Activated CD4-positive, alpha-beta T cell treated with anti-CD3 and anti-CD28 coated beads for 4 hours (primary cell): ENCODE data around the gene ZFAND3.

Experiments used
- DNase-seq, 2 donors: peaks; one replicate each; pipeline ENCODE4 v3.0.0-alpha.2; 2020

Gene ZFAND3, protein sequence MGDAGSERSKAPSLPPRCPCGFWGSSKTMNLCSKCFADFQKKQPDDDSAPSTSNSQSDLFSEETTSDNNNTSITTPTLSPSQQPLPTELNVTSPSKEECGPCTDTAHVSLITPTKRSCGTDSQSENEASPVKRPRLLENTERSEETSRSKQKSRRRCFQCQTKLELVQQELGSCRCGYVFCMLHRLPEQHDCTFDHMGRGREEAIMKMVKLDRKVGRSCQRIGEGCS

DNA sequence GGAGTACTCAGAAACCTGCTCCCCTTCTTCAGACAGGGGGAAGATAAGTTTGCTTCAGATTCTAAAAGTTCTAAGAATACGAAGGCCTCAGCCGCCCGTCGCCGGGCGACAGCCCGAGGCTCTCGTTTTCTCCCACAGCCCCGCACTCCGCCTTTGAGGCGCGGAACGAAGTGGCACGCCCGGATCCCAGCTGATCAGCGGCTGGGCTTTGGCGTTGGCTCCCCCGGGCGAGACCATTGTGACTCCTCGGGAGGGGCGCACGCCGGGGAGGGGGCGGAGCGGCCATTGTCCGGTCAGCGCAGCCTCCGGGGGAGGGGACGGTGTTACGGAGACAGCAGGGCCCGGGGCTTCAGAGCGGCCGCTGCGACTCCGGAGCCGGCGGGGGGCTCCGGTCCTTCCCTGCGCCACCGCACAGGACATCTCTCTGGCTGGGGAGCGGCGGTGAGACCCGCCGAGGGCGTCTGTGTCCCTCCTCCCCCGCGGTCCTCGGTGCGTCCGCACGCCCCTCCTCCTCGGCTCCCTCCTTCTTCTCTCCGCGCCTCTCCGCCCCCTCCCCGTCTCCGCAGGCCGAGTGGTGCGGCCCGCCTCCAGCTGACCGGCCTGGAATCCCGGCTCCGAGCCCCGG is at the start of gene ZFAND3:
TSS of gene ZFAND3 (plus strand) at position 551 of the 625 bp plus-strand sequence. CDS start 219 bp downstream, outside the sequence.
- DNase-seq = peak; percentile 88 to 93

DNA sequence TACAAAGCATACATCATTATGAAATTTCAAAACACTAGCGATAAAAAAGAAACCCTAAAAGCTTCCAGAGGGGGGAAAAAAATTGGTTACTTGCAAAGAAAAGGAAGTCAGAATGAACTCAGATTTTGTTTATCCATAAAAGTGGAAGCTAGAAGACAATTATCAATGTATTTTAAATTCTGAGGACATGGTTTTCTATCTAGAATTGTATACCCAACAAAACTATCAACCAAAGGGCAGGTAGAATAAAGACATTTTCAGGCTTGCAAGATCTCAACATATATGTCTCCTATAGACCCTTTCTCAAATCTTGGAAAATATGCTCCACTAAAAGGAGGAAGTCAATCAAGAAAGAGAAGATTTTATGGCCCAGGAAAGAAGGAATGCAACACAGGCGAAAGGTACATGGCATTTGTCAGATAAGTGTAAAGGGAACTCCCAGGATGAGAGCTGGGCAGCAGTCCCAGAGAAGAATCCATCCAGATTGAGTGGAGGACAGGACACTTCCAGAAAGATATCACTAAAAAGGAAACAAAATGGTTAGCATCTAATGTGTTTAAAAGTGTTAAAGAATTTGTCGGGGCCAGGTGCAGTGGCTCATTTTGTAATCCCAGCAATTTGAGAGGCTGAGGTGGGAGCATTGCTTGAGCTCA is 45.4 kb upstream of the ZFAND3 start:
- no peak for DNase-seq

DNA sequence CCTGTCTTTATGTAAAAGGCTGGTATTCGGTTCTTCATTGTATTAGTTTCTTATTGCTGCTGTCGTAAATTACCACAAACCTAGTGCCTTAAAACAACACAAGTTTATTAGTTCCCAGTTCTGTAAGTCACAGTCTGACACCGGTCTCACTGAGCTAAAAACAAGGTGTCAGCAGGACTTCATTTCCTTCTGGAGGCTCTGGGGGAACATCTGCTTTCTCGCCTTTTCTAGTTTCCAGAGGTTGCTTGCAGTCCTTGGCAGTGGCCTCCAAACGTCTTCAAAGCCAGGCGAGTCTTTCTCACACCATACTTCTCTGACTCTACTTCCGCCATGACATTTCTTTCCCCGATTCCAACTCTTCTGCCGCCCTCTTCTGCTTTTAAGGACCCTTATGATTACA is 43.0 kb upstream of the ZFAND3 start:
- DNase-seq = no peak

DNA sequence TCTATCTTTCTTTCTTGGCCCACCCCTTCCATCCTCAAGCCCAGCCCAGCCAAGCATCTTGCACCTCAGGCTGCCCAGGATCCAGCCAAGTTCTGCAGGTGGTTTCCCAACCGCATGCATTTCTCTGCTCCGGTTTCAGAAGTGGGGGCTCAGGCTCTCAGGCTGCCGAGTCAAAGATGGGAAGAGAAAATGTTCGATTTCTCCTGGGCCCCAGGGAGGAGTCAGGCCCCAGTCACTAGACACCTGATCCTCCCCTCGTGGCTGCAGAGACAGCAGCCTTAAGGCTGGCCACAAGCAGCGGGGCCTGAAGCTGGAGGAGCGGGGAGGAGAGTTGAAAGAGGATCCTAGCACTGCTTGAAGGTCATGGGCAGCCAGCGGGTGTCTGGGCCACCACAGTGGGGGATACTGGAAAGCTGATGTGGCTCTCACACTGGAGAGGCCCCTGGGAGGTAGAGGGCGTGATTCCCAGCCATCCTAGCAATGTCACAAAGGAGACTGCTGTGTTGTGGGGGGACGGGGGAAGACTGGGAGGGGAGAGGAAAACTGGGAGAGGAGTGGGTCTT is 42.2 kb upstream of the ZFAND3 start:
- DNase-seq = no peak

DNA sequence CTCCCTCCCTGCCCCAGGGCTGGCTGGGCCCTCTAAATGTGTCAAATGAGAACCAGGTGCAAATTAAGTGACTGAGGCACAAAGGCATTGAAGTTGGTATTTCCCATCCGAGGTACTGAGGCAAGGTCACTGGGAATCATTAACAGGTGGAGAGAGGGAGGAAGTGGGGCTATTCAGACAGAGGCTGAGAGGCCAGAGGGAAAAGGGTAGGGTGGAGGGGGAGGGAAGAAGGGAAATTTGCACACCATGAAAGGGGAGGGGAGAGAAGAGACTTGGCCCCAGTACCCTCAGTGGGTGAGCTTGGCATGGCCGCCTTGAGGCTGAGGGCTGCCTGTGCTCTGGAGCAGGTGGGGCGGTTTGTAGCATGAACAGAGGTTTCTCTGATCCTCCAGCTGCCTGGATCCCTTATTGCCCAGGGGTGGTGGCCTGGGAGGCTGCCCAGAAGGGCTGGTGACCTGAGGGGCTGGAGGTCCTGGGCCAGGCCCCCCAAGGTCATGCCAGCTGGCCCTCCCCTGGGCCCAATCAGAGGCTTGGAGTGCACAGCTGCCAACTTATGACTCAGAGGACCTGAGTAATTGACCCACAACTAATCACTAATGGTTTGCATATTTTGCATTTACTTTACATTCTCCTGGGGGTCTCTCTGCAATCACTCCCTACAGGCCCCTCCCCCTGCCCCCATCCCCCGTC is 40.3 kb upstream of the ZFAND3 start:
- no peak for DNase-seq

DNA sequence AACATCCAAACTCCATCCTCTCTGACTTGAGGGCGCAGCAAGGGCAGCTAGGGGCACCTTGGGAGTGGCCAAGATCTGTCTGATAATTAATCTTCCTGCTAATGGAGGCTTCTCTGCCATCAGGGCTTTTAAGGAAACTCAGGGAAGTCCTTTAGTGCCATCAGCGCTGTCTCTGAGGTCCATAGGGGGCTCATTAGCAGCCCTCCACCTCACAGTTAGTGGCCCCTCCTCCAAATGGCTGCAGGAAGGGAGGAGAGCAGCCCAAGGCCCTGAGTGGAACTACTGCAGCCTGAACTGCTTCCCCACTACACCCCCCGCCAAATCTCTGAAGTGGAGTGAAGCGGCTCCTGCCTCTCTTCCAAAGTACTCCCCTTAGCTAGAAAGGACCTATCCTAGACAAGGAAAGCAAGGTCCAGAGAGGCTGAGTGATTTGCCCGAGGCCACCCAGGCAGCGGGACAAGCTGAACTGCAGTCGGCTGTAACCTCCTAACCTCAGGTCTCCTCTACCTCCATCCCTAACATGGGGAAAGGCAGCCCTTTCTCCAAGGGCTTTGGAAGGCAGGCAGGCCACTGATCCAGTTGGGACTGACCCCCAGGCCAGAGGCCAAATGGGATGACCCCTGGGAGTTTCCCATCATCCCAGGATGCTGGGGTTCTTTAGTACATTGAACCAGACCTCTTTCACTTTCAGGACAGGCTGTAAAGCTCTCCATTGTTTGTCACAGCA is 39.5 kb upstream of the ZFAND3 start:
- no peak for DNase-seq

DNA sequence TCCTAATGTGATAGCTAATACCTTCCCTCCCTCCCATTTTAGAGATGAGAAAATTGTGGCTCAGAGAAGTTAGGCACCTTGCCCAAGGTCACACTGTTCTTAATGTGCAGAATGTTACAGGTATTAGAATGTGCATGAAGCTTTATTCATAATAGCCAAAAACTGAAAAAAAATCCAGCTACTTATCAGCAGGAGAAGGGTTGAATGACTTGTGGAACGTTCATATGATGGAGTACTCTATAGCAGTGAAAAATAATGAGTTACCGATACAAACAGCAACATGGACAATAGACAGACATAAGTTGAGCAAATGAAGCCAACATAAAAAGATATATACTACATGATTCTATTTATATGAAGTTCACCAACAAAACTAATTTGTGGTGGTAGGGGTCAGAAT is 37.7 kb upstream of the ZFAND3 start:
- DNase-seq = no peak

DNA sequence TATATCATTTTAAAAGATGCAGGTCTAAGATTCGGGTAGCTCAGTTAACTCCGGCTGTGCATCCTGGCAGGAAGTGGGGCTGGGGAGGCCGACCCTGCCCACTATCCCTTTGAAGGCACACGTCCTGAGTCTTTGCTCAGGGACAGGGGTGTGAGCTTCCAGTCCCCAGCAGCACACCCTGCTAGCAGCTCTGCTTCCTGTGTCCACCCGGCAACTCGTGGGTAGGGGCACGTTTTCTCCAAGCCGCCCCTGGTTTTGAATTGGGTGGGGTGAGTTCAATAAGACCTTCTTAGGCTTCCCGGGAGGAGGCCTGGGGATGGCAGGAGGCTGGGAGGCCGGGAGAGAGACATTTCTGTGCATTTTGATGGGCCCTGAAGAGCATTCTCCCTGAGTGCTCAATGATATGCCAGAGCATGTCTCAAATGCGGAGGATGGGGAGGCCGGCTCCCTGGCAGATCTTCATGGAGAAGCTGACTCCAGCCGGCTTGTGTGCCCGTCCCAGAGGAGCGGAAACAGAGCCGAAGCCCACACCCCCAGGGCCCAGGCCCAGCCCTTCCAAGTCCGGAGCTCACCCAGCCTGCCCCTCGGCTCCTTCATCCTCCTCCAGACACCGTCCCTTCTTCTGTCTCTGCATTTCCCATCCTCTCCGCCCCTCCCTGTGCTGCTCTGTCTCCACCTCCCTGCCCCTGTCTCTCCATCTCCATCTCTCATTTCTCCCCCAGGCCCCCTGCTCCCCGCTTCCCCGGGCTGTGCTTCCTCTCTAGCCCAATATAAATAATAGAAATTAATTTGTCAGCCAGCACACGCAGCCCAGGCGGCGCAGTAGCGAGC is 36.3 kb upstream of the ZFAND3 start:
- no peak for DNase-seq

DNA sequence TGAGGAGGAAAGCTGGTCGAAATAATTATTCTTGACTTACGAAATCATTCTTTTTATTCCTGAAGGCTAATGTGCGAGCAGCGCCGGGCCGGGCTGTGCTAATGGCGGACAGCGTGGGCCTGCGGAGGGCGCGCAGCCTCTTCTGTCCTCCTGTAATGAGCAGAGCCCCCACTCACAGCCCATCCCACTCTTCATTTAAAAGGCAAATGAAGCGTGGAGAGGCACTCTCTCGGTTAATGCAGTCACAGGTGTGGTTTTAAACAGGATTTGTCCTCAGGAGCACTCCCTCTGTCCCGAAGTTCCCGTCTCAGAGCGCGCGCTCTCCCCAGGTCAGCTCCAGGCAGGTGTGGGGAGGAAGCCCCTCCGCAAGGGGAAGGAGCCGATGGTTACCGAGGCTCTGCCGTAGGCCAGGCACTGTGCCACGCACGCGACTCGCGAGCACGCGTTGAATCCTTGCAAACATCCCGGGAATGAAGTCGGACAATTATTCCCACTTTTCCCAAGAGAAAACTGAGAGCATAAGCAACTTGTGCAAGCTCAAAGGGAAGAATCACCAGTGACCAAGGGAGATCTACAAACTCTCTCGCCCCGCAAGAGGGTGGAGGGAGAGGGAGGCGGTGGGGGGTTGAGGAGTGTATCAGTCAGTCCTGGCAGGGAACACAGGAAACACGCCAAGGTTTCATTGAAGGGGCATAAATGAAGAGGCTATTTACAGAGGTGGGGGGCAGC is 35.5 kb upstream of the ZFAND3 start:
- no peak for DNase-seq

DNA sequence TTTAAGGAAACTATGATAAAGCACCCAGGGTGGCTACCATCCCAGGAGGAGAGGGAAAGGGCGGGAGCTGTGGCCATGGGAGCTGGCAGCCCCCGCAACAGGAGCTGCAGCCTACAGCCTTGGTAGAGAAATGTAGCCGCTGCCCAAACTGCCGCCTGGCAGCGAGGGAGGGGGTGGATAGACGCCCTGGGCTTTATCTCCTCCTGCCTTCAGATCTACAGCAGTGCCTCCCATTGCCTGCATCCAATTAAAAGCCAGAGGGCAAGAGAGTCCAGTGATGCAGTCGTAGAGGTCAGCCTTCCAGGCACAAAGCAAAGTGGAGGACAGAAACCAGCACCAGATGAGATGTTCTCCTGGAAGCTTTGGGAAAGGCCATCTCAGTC is 35.0 kb upstream of the ZFAND3 start:
- no peak for DNase-seq

DNA sequence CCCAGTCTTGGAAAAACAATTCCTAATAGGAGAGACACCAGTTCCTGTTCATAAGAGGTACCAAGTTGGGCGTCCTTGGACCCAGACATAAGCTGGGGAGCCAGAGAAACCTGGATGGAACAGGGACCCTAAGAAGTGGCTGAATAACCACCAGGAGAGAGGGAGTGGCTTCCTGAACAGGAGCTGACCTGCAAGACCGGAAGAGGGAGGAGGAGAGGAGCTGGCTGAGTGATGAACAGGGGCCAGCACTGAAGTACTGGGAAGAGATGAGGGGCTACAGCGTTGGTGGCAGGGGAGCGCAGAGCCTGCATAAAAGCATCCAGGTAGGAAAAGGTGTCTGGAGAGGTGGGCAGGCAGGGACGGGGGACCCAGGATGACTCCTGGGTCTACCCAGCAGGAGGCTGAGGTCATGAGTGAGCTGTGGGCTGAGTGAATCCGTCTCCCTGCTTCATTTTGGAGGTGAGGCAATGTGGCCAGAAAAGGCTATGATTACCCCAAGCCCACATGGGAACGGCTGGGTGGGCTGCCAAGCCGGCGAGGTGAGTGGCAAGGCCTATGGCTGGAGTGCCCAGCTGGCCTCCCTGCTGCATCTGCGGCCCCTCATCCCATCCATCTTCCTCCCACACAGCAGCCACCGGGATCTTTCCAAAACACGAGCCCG is 34.4 kb upstream of the ZFAND3 start:
- DNase-seq = no peak

DNA sequence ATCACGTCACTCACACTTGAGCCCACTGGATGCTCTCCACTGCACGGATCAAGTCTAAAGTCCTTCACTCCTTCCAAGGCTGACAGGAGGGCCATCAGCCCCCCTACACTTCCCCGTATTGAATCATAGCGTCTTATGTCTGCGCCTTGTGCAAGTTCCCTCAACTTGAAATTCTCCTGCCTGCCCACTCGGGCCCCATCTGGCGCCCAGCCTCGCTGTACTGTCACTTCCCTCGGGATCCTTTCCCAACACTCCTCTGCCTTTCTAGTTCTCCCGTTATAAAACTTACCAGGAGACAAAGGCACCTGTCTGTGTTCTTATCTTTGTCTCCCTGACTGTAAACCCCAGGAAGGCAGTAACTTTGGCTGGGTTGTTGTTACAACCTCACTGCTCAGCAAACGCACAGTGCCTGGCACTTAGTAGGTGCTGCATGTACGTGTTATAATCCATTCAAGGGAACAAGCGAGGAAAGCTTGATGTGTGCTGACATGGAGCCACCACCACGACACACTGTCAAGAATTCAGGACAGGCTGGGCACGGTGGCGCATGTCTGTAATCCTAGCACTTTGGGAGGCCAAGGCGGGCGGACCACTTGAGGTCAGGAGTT is 33.8 kb upstream of the ZFAND3 start:
- DNase-seq = no peak

DNA sequence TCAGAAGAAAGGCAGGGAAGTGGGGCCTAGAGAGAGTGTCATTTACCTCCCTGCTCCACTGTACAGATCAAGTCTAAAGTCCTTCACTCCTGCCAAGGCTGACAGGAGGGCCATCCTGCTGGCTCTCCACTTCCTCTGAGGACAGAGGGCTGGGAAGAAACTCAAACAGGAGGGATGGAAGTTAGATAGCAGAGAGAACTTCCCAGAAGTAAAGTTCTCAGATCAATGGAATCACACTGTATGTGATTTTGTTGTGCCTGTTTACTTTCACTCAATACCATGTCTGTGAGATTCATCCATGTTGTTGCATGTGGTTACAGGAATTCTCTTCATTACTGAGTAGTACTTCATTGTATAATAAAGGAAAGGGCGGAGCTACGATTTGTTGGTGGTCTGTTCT is 32.3 kb upstream of the ZFAND3 start:
- DNase-seq = no peak

DNA sequence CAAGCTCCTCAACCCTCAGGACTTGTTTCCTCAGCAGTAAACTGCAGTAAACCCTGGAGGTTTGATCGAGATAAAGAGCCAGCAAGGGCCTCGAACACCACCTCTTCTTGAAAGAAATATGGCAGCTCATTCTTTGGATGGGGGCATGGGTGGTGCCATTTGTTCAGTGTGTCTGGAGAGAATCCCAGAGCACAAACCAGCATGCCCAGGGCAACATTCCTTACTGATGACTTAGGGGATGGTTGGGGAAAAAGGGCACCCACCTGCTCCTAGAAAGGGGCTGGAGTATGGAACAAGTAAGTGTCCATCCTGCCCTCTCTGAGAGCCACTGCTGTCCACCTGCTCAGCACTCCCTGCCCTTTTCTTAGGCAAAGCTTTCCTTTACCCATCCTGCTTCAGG is 31.3 kb upstream of the ZFAND3 start:
- DNase-seq = no peak

DNA sequence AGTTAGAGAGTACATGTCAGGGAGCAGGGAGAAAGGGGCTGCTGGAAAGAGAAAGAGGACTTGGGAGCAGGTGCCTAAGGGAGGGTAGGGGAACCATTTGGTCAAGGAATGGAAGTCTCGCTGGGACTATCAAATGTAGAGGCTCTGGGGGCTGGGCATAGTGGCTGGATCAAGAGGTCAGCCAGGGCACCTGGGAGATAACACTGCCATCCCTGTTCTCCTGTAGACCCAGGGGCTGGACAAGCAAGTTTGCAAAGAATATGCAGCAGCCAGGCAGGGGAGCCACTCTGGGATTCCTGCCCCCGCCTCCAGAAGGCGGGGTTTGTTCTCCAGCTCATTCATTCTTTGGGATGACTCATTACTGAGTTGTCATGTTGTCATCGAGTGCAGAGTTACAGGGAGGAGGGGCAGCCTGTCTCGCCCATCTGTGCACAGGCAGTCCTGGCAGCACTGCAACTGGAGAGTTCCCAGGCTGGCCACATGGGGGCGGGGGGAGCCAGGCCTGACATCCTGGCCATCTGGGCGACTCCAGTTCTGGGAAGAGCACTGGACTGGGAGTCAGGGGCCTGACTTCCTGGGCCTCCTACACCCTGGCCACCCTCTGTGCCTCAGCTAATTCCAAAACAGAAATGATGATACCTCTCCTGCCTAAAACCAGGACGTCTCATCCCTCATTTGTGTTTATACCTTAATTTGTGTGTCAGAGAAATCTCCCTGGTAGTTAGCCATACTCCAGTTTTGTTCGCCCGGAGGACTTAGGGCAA is 28.2 kb upstream of the ZFAND3 start:
- DNase-seq = peak; percentile 81 to 82

DNA sequence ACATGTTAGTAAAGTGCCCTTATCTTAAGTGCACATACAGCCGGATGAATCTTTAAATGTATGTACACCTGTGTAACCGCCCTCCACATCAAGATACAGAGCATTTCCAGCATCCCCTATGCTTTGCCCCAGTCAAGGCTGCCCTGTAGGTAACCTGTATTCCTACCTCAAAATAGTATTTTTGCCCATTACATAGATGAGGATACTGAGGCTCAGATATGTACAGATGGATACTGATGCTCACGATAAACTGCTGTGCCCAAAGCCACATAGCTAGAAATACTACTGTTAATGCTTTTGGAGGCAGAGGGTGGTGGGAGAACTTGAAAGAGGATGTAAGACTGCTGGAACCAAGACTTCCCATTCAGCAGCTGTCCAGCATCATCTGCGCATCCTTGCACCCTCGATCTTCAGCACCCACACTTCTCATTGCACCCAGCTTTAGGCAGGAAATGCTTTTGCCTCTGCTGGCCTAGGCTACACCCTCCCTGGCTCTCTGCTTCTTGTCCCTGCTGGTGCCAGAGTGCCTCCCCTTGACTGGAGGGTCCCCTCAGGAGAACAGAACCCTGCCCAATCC is 27.0 kb upstream of the ZFAND3 start:
- DNase-seq = no peak

DNA sequence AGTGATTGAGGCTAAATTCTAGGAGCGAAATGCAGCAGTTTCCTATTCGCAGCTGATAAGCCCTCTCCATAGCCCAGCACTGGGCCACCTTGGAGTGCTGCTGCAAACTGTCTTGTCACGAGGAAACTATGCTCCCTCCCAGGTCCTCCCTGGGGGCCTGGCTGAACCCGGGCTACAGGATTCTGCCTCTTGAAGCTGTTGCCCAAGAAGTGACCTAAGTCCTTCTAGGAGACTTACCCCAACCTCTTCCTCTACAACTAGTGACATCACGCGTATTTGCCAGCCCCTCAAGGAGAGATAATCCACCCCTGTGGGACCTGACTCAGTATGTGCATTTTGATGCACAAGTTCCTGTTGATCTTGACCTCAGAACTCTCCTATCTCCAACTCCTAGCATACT is 26.5 kb upstream of the ZFAND3 start:
- DNase-seq = no peak

DNA sequence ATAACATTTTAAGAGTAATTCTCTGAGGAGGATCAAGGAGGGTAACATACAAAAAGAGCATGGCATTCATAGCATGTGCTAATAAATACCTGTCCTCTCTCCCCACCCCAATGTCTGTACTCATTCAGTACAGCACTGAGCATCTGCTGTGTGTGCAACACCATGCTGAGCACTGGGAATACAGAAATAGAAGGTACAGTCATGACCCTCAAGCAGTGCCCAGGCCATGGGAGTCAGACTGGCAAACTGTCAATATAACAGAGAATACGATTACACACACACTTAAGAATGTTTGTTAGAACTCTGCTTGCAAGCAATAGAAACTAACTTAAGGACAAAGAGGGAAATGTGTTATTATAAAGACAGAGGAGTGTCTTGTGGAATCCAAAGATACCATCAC is 24.7 kb upstream of the ZFAND3 start:
- DNase-seq = no peak
